Liver (tissue), 9 donors: ENCODE measurements around the gene CD160. TPM values are rescaled to one million over a fixed set of nuclear protein-coding genes. Genes with fewer than 3 reads are reported as not detected.
"Not testable (repeated sequence)": the region's sequence is repeated elsewhere in the genome, so short reads cannot be mapped to it uniquely, and the experiment has no call there.

Source experiments
- DNase-seq: peaks from one replicate; pipeline ENCODE4 v3.0.0-alpha.2; 2017; ENCODE audit warnings: low spot score
- H3K27ac ChIP-seq, 2 donors: one replicate each; pipeline ENCODE4 v1.7.0; 2013; ENCODE audit warnings: inconsistent platforms in 2 of 2, low read length in 2 of 2, control low read depth in 1 of 2, low read depth in 1 of 2, mild to moderate bottlenecking in 1 of 2
- H3K27me3 ChIP-seq, 4 donors: one replicate each; pipeline versions ENCODE4 v1.6.1 to v1.7.0; 2013; ENCODE audit warnings: low read length in 3 of 4, inconsistent platforms in 1 of 4, mild to moderate bottlenecking in 1 of 4, moderate library complexity in 1 of 4; ENCODE audit not compliant: control insufficient read depth in 4 of 4, insufficient read depth in 4 of 4
- H3K36me3 ChIP-seq, 4 donors: one replicate each; pipeline versions ENCODE4 v1.6.1 to v1.7.0; 2013; ENCODE audit warnings: low read length in 3 of 4, mild to moderate bottlenecking in 3 of 4, low read depth in 1 of 4, moderate library complexity in 1 of 4; ENCODE audit not compliant: control insufficient read depth in 4 of 4, insufficient read depth in 3 of 4
- H3K4me1 ChIP-seq, 4 donors: one replicate each; pipeline versions ENCODE4 v1.6.1 to v1.7.0; 2013; ENCODE audit warnings: low read length in 3 of 4, mild to moderate bottlenecking in 3 of 4, moderate library complexity in 1 of 4; ENCODE audit not compliant: control insufficient read depth in 4 of 4, insufficient read depth in 4 of 4
- H3K4me3 ChIP-seq, 3 donors: one replicate each; pipeline versions ENCODE4 v1.6.1 to v1.7.0; 2013; ENCODE audit warnings: low read length in 3 of 3, control low read depth in 1 of 3, low read depth in 1 of 3, mild to moderate bottlenecking in 1 of 3
- H3K9ac ChIP-seq, 2 donors: one replicate each; pipeline ENCODE4 v1.7.0; 2013; ENCODE audit warnings: low read length in 2 of 2, mild to moderate bottlenecking in 2 of 2, moderate library complexity in 2 of 2, control low read depth in 1 of 2, low read depth in 1 of 2
- H3K9me3 ChIP-seq, 4 donors: one replicate each; pipeline versions ENCODE4 v1.6.1 to v1.7.0; 2013; ENCODE audit warnings: low read length in 3 of 4; ENCODE audit not compliant: control insufficient read depth in 4 of 4
- EGR1 ChIP-seq, 2 donors: IDR thresholded peaks; 2 replicates each; pipeline ENCODE4 v1.6.1; 2016 to 2018; ENCODE audit warnings: antibody characterized with exemption in 2 of 2, low read depth in 2 of 2
- FOXA1 ChIP-seq: IDR thresholded peaks from 2 replicates; pipeline ENCODE4 v1.6.1; 2016; ENCODE audit warnings: antibody characterized with exemption
- GABPA ChIP-seq, 2 donors: IDR thresholded peaks in 1 of 2; conservative IDR thresholded peaks in 1 of 2; 2 replicates each; pipeline ENCODE4 v1.6.1; 2016; ENCODE audit warnings: antibody characterized with exemption in 2 of 2, mild to moderate bottlenecking in 1 of 2, moderate library complexity in 1 of 2
- HNF4A ChIP-seq, 2 donors: conservative IDR thresholded peaks; 2 replicates each; pipeline ENCODE4 v1.6.1; 2016; ENCODE audit warnings: antibody characterized with exemption in 2 of 2, mild to moderate bottlenecking in 2 of 2
- HNF4G ChIP-seq: IDR thresholded peaks from 2 replicates; pipeline ENCODE4 v1.6.1; 2016; ENCODE audit warnings: antibody characterized with exemption
- JUND ChIP-seq, 2 donors: IDR thresholded peaks; 2 replicates each; pipeline ENCODE4 v1.6.1; 2016; ENCODE audit warnings: antibody characterized with exemption in 2 of 2
- NR2F2 ChIP-seq: IDR thresholded peaks from 2 replicates; pipeline ENCODE4 v1.6.1; 2016; ENCODE audit warnings: antibody characterized with exemption
- RAD21 ChIP-seq, 2 donors: IDR thresholded peaks; 2 replicates each; pipeline ENCODE4 v1.6.1; 2016; ENCODE audit warnings: antibody characterized with exemption in 2 of 2, mild to moderate bottlenecking in 2 of 2
- SP1 ChIP-seq: IDR thresholded peaks from 2 replicates; pipeline ENCODE4 v1.6.1; 2018; ENCODE audit warnings: antibody characterized with exemption, mild to moderate bottlenecking
- TAF1 ChIP-seq: conservative IDR thresholded peaks from 2 replicates; pipeline ENCODE4 v1.6.1; 2016; ENCODE audit warnings: antibody characterized with exemption, mild to moderate bottlenecking
- WGBS: extraction: QIAGEN DNeasy Blood & Tissue Kit; methylation state at CpG from one replicate; pipeline ENCODE4 v1.1.7; 2013; 5-methylcytosine and 5-hydroxymethylcytosine counted together
- polyA plus RNA-seq, 2 donors: library from polyadenylated mRNA; stranded (reverse) in 1 of 2; unstranded in 1 of 2; fragments of 200-250 nt in 1 of 2; fragments of >200 nt in 1 of 2; fragmentation: Nextera tagmentation in 1 of 2; extraction: Ambion mirVana in 1 of 2; gene quantifications; one replicate each; pipeline versions ENCODE4 v1.2.1 to v1.2.3, GENCODE V29; 2013 to 2015
- total RNA-seq, 2 donors: library from RNA; depleted of rRNA; stranded (reverse); fragments of >200 nt; gene quantifications; one replicate each; pipeline ENCODE4 v1.2.3, GENCODE V29; 2014
- TF ChIP-seq, protein P1 (sequence below): fragments of 150-350 bp; IDR thresholded peaks from 2 replicates; pipeline ENCODE4 v1.5.1; 2017; ENCODE audit warnings: improper control_type of control experiment, low read depth, low read length; ENCODE audit not compliant: missing input control
- TF ChIP-seq, protein P2 (sequence below): IDR thresholded peaks from 2 replicates; pipeline ENCODE4 v1.6.1; 2016; ENCODE audit warnings: antibody characterized with exemption, mild to moderate bottlenecking
- TF ChIP-seq, protein P3 (sequence below): IDR thresholded peaks from 2 replicates; pipeline ENCODE4 v1.6.1; 2016; ENCODE audit warnings: antibody characterized with exemption
- TF ChIP-seq, protein P4 (sequence below): IDR thresholded peaks from 2 replicates; pipeline ENCODE4 v1.6.1; 2016; ENCODE audit warnings: antibody characterized with exemption
- donor health status: healthy.
- donor health status: healthy.
- donor health status: healthy.
- donor health status: healthy.
- donor health status: healthy.

The CD160 gene
- total and polyA plus RNA-seq, 4 donors, result 0.54 to 1.4 (median 1.1) TPM

DNA sequence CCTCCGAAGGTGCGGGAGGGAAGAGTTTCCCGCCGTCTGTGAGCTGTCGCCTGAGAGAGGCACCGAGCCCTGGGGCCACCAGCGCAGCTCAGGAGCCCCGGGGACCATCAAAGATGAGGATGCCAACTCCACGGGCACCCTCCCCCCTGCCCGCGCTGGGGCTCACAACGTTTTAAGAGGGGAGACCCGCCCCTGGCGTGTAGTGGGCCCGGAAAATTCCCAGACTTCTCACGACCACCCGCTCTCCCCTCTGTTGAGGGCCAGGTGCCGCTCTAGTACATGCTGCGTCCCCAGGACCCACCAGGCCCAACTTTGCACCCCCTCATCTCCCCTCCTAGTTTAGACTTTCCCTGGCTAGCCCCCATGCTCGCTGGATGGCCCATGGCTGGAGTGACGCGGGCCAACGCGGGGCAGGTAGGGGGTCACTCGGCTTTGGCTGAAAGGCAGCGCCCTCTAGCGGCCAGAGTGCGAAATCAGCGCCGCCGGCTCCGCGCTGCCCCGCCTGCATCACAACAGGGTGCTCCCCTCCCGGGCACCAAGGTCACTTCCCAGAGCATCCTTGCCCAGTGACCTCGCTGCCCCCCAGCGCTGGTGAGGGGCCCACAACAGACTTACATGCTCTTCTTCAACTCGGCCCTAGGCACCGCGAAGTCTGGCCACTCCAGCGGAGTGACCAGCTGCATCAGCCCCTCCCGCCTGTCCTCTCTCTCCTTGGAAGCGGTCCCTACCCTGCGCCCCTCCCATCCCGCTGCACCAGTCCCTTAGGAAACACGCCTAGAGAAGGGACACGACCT is 1.8 kb downstream of the CD160 start:
- H3K9me3 ChIP-seq, result no peaks in the 10 kb centered on the region
- H3K27ac ChIP-seq, result no peak overlapping the region
- TF ChIP-seq, protein P1, sequence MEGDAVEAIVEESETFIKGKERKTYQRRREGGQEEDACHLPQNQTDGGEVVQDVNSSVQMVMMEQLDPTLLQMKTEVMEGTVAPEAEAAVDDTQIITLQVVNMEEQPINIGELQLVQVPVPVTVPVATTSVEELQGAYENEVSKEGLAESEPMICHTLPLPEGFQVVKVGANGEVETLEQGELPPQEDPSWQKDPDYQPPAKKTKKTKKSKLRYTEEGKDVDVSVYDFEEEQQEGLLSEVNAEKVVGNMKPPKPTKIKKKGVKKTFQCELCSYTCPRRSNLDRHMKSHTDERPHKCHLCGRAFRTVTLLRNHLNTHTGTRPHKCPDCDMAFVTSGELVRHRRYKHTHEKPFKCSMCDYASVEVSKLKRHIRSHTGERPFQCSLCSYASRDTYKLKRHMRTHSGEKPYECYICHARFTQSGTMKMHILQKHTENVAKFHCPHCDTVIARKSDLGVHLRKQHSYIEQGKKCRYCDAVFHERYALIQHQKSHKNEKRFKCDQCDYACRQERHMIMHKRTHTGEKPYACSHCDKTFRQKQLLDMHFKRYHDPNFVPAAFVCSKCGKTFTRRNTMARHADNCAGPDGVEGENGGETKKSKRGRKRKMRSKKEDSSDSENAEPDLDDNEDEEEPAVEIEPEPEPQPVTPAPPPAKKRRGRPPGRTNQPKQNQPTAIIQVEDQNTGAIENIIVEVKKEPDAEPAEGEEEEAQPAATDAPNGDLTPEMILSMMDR, result peak; percentile 82
- TF ChIP-seq, protein P2, sequence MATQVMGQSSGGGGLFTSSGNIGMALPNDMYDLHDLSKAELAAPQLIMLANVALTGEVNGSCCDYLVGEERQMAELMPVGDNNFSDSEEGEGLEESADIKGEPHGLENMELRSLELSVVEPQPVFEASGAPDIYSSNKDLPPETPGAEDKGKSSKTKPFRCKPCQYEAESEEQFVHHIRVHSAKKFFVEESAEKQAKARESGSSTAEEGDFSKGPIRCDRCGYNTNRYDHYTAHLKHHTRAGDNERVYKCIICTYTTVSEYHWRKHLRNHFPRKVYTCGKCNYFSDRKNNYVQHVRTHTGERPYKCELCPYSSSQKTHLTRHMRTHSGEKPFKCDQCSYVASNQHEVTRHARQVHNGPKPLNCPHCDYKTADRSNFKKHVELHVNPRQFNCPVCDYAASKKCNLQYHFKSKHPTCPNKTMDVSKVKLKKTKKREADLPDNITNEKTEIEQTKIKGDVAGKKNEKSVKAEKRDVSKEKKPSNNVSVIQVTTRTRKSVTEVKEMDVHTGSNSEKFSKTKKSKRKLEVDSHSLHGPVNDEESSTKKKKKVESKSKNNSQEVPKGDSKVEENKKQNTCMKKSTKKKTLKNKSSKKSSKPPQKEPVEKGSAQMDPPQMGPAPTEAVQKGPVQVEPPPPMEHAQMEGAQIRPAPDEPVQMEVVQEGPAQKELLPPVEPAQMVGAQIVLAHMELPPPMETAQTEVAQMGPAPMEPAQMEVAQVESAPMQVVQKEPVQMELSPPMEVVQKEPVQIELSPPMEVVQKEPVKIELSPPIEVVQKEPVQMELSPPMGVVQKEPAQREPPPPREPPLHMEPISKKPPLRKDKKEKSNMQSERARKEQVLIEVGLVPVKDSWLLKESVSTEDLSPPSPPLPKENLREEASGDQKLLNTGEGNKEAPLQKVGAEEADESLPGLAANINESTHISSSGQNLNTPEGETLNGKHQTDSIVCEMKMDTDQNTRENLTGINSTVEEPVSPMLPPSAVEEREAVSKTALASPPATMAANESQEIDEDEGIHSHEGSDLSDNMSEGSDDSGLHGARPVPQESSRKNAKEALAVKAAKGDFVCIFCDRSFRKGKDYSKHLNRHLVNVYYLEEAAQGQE, result no peak
- TF ChIP-seq RAD21 (IDR thresholded peaks at IDR 0.05) (peak; percentile 89 to 93), JUND (IDR thresholded peaks at IDR 0.05) (no peak), EGR1 (IDR thresholded peaks at IDR 0.05; ENCODE audit: low read depth in 2 of 2) (no peak), GABPA (IDR thresholded peaks at IDR 0.05 in 1 of 2, conservative IDR thresholded peaks at IDR 0.05 in 1 of 2) (no peak)
- TF ChIP-seq, protein P3, sequence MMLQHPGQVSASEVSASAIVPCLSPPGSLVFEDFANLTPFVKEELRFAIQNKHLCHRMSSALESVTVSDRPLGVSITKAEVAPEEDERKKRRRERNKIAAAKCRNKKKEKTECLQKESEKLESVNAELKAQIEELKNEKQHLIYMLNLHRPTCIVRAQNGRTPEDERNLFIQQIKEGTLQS, result no peak
- no peaks in the 10 kb centered on the region for H3K36me3 ChIP-seq
- 15% methylated on average over 47 of the region's 47 CpGs for WGBS
- peak overlapping the region in 1 of 2 donors; percentile 22 for H3K9ac ChIP-seq
- H3K27me3 ChIP-seq, result no peaks in the 10 kb centered on the region
- H3K4me3 ChIP-seq, result peak overlapping the region in 2 of 3 donors; percentile 12 to 30
- H3K4me1 ChIP-seq, result peaks cover 0 to 4% (median 3%) of the 10 kb centered on the region in 4 donors
- DNase-seq, result peak; percentile 81

DNA sequence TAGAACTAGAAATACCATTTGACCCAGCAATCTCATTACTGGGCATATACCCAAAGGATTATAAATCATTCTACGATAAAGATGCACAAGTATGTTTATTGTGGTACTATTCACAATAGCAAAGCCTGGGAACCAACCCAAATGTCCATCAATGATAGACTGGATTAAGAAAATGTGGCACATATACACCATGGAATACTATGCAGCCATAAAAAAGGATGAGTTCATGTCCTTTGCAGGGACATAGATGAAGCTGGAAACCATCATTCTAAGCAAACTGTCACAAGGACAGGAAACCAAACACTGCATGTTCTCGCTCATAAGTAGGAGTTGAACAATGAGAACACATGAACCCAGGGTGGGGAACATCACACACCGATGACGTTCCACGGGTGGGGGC is 6.9 kb downstream of the CD160 start:
- 96% methylated on average over 5 of the region's 5 CpGs for WGBS
- not testable (repeated sequence) for H3K9ac ChIP-seq, H3K27ac ChIP-seq, H3K4me3 ChIP-seq, H3K36me3 ChIP-seq, H3K4me1 ChIP-seq, H3K9me3 ChIP-seq, DNase-seq, H3K27me3 ChIP-seq

DNA sequence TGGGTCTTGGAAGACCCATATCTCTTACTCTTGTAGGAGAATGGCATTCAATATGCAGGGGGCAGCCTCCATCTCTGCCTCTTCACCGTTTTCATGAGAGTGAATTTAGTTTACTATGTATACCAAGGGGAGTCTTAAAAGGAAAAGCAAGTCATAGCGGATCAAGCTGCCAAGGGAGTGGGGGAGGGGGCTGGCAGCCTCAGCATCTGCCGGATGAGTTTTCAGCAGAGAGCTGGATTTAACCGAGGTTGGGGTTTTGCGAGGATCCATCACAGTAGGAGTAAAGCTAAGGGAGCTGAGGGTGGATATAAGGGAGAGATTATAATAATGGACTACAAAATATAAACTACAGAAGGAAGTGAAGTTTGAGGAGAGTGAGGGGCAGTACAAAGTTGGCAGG is 9.9 kb downstream of the CD160 start:
- H3K27ac ChIP-seq, result no peak overlapping the region
- no peak overlapping the region for H3K9ac ChIP-seq
- H3K4me1 ChIP-seq, result peaks cover 0 to 8% (median 3%) of the 10 kb centered on the region in 4 donors
- no peak for DNase-seq
- 83% methylated on average over 5 of the region's 5 CpGs for WGBS
- no peak overlapping the region for H3K4me3 ChIP-seq
- H3K36me3 ChIP-seq, result no peaks in the 10 kb centered on the region
- H3K9me3 ChIP-seq, result no peaks in the 10 kb centered on the region
- no peaks in the 10 kb centered on the region for H3K27me3 ChIP-seq
- no peak for TF ChIP-seq EGR1 (IDR thresholded peaks at IDR 0.05; ENCODE audit: low read depth in 2 of 2)
- TF ChIP-seq GABPA (IDR thresholded peaks at IDR 0.05 in 1 of 2, conservative IDR thresholded peaks at IDR 0.05 in 1 of 2), result no peak
- no peak for TF ChIP-seq RAD21 (IDR thresholded peaks at IDR 0.05)
- no peak for TF ChIP-seq HNF4G
- no peak for TF ChIP-seq HNF4A (conservative IDR thresholded peaks at IDR 0.05)
- TF ChIP-seq, protein P3, result no peak
- TF ChIP-seq TAF1, result no peak
- no peak for TF ChIP-seq SP1
- TF ChIP-seq, protein P4, sequence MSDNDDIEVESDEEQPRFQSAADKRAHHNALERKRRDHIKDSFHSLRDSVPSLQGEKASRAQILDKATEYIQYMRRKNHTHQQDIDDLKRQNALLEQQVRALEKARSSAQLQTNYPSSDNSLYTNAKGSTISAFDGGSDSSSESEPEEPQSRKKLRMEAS, result no peak
- TF ChIP-seq NR2F2, result no peak
- no peak for TF ChIP-seq JUND (IDR thresholded peaks at IDR 0.05)
- no peak for TF ChIP-seq FOXA1
- TF ChIP-seq, protein P2, result no peak
